K562 (cell line): ENCODE results near the gene NTN4. TPM values are rescaled to one million over a fixed set of nuclear protein-coding genes. Genes with fewer than 3 reads are reported as not detected.

Source experiments
- ATAC-seq: fragments of 200-7000 bp; cut with Tn5 transposase; 3 replicates; pipeline ENCODE4 v1.9.1; 2020; ENCODE audit warnings: moderate library complexity
- BruUV-seq: library from RNA; stranded (reverse); fragments of 400-500 nt; replicated peaks from 2 replicates; lab custom pipeline; 2021; lab: Mats Ljungman, UMichigan
- CTCF ChIA-PET: fragments of 300-600 bp; formaldehyde crosslinking; extraction: SDS; loops from one replicate; lab custom pipeline; 2021; ENCODE audit warnings: low intra/inter-chr PET ratio; lab: Yijun Ruan, JAX
- POLR2A ChIA-PET: fragments of 300-600, 350-650 bp; sonication (Branson Sonifier 250); formaldehyde crosslinking; extraction: SDS; loops from one replicate; lab custom pipeline; 2021; ENCODE audit warnings: antibody characterized with exemption, inconsistent platforms; lab: Yijun Ruan, JAX
- DNase-seq, 4 experiments: peaks; one replicate each; pipeline versions ENCODE4 v3.0.0 to v3.0.0-alpha.2; 2011 to 2018; ENCODE audit warnings: low spot score in 3 of 4, mixed read lengths in 3 of 4; ENCODE audit errors: extremely low read depth in 1 of 4
- FAIRE-seq: peaks from 2 replicates; lab custom pipeline; 2011; peaks lifted over from hg19 to GRCh38; lab: Jason Lieb, UNC
- H2AFZ ChIP-seq: 2 replicates; pipeline ENCODE4 v1.6.0; 2011; ENCODE audit warnings: low read depth, low read length, control low read depth, inconsistent platforms
- H3K27ac ChIP-seq: fragments of 200-600 bp; 3 replicates; pipeline ENCODE4 v1.8.0; 2011; ENCODE audit warnings: low read depth, mild to moderate bottlenecking, control low read depth, inconsistent platforms, low read length, moderate library complexity, mixed read lengths; ENCODE audit errors: extremely low read depth
- H3K27me3 ChIP-seq, 2 experiments: fragments of 300-600 bp in 1 of 2; 2 replicates in 1 of 2; 3 replicates in 1 of 2; pipeline versions ENCODE4 v1.6.0 to v1.8.0; 2011; ENCODE audit warnings: inconsistent platforms in 2 of 2, low read length in 2 of 2, mild to moderate bottlenecking in 1 of 2, mixed read lengths in 1 of 2, moderate library complexity in 1 of 2; ENCODE audit not compliant: control insufficient read depth in 2 of 2, insufficient read depth in 2 of 2
- H3K36me3 ChIP-seq: fragments of 300-600 bp; 3 replicates; pipeline ENCODE4 v1.8.0; 2011; ENCODE audit warnings: mild to moderate bottlenecking, low read length, inconsistent platforms; ENCODE audit not compliant: control insufficient read depth, insufficient read depth
- H3K4me1 ChIP-seq, 2 experiments: fragments of 200-600 bp in 1 of 2; replicated peaks in 1 of 2; 2 replicates in 1 of 2; 3 replicates in 1 of 2; pipeline versions ENCODE4 v1.5.1 to v1.8.0; 2011; ENCODE audit warnings: inconsistent platforms in 2 of 2, low read length in 2 of 2, mild to moderate bottlenecking in 1 of 2, mixed read lengths in 1 of 2, moderate library complexity in 1 of 2; ENCODE audit not compliant: control insufficient read depth in 2 of 2, insufficient read depth in 2 of 2
- H3K4me2 ChIP-seq: 2 replicates; pipeline ENCODE4 v1.6.1; 2011; ENCODE audit warnings: low read length, control low read depth, inconsistent platforms, mixed read lengths; ENCODE audit not compliant: insufficient read depth
- H3K4me3 ChIP-seq: fragments of 200-600 bp; sonication (generic), shearing (Covaris generic); 2 replicates; pipeline ENCODE4 v1.5.1; 2016; ENCODE audit warnings: control low read depth, inconsistent platforms
- H3K79me2 ChIP-seq: fragments of 200-600 bp; 3 replicates; pipeline ENCODE4 v1.8.0; 2011; ENCODE audit warnings: low read length, inconsistent platforms; ENCODE audit not compliant: control insufficient read depth, insufficient read depth
- H3K9ac ChIP-seq, 2 experiments: 2 replicates each; pipeline versions ENCODE4 v1.6.0 to v1.6.1; 2011; ENCODE audit warnings: low read depth in 2 of 2, low read length in 2 of 2, control low read depth in 1 of 2, inconsistent platforms in 1 of 2, mild to moderate bottlenecking in 1 of 2, mixed read lengths in 1 of 2; ENCODE audit not compliant: insufficient read depth in 1 of 2
- H3K9me1 ChIP-seq: one replicate; pipeline ENCODE4 v1.6.0; 2011; ENCODE audit warnings: inconsistent platforms, mild to moderate bottlenecking, low read length, moderate library complexity; ENCODE audit not compliant: control insufficient read depth, insufficient read depth
- H3K9me3 ChIP-seq: replicated peaks from 2 replicates; pipeline ENCODE4 v1.5.1; 2011; ENCODE audit warnings: low read depth, low read length, inconsistent platforms; ENCODE audit not compliant: control insufficient read depth, insufficient read depth
- H4K20me1 ChIP-seq: replicated peaks from 2 replicates; pipeline ENCODE4 v1.6.1; 2011; ENCODE audit warnings: low read length, inconsistent platforms, mixed read lengths; ENCODE audit not compliant: control insufficient read depth, insufficient read depth
- BCOR ChIP-seq: fragments of 450-650 bp; IDR thresholded peaks from 2 replicates; pipeline ENCODE4 v1.6.1; 2016
- CBFA2T3 ChIP-seq: fragments of 450-650 bp; IDR thresholded peaks from 2 replicates; pipeline ENCODE4 v1.6.1; 2017
- MXI1 ChIP-seq: IDR thresholded peaks from 2 replicates; pipeline ENCODE4 v1.6.1; 2011; ENCODE audit warnings: low read depth, mild to moderate bottlenecking, improper control_type of control experiment, low read length
- NBN ChIP-seq: fragments of 450-650 bp; IDR thresholded peaks from 2 replicates; pipeline ENCODE4 v1.6.1; 2016; ENCODE audit warnings: low read depth, mild to moderate bottlenecking
- NELFE ChIP-seq: IDR thresholded peaks from 2 replicates; pipeline ENCODE4 v1.6.1; 2011; ENCODE audit warnings: mild to moderate bottlenecking; ENCODE audit not compliant: insufficient read depth, insufficient read length
- NONO ChIP-seq, 2 experiments: fragments of 200-400 bp in 1 of 2; fragments of 450-650 bp in 1 of 2; formaldehyde crosslinking in 1 of 2; IDR thresholded peaks; 2 replicates each; pipeline ENCODE4 v1.6.1; 2017; ENCODE audit warnings: low read depth in 2 of 2, mild to moderate bottlenecking in 2 of 2, moderate library complexity in 2 of 2, low read length in 1 of 2
- NR2F6 ChIP-seq: fragments of 450-650 bp; formaldehyde crosslinking; IDR thresholded peaks from 2 replicates; pipeline ENCODE4 v1.4.0; 2020; ENCODE audit warnings: mild to moderate bottlenecking
- POLR2A ChIP-seq: fragments of 450-650 bp; conservative IDR thresholded peaks from 2 replicates; pipeline ENCODE4 v1.6.1; 2016
- SAP30 ChIP-seq: fragments of 200-600 bp; sonication (generic); IDR thresholded peaks from 2 replicates; pipeline ENCODE4 v1.6.1; 2012; ENCODE audit warnings: borderline replicate concordance, low read depth, mild to moderate bottlenecking, moderate library complexity, low read length, control low read depth, inconsistent platforms; ENCODE audit not compliant: insufficient read depth, poor library complexity, severe bottlenecking
- THRA ChIP-seq: fragments of 450-650 bp; IDR thresholded peaks from 2 replicates; pipeline ENCODE4 v1.6.1; 2017; ENCODE audit warnings: mild to moderate bottlenecking, moderate library complexity
- ZC3H11A ChIP-seq: IDR thresholded peaks from 2 replicates; pipeline ENCODE4 v1.6.1; 2012; ENCODE audit warnings: low read depth, low read length, improper control_type of control experiment
- ZNF175 ChIP-seq: fragments of 200-800 bp; sonication (Bioruptor generic); IDR thresholded peaks from 2 replicates; pipeline ENCODE4 v1.6.1; 2016; ENCODE audit warnings: low read depth, mild to moderate bottlenecking, missing genetic modification characterization, missing compliant biosample characterization
- ZNF197 ChIP-seq: fragments of 200-800 bp; sonication (Bioruptor generic); IDR thresholded peaks from 2 replicates; pipeline ENCODE4 v1.6.1; 2016; ENCODE audit warnings: low read depth, missing genetic modification characterization, missing compliant biosample characterization
- WGBS: fragments of 100-300 bp; shearing (Covaris generic); methylation state at CpG from one replicate; pipeline ENCODE4 v1.1.6; 2016; ENCODE audit warnings: low coverage, mixed read lengths; ENCODE audit not compliant: insufficient coverage; ENCODE audit errors: missing lambda C conversion rate; 5-methylcytosine and 5-hydroxymethylcytosine counted together
- in situ Hi-C: fragments of 300-500 bp; cut with MboI; formaldehyde crosslinking; loops from 4 replicates; pipeline ENCODE4 v1.15.0; 2018; ENCODE audit warnings: inconsistent platforms, mixed read lengths
- intact Hi-C: fragments of 100-400 bp; cut with micrococcal nuclease; formaldehyde crosslinking; loops from 2 replicates; pipeline ENCODE4 v1.14.2; 2022
- polyA plus RNA-seq, 8 experiments: library from polyadenylated mRNA; depleted of rRNA in 4 of 8; stranded (reverse) in 5 of 8; unstranded in 3 of 8; fragments of >200 nt; fragmentation: Nextera tagmentation in 2 of 8; fragmentation: Illumina TruSeq in 1 of 8; extraction: Ambion mirVana in 2 of 8; extraction: Trizol in 1 of 8; gene quantifications; 2 replicates each; pipeline versions ENCODE4 v1.2.1 to v1.2.3, GENCODE V29; 2011 to 2014; ENCODE audit warnings: inconsistent platforms in 1 of 8, missing spikeins in 1 of 8
- total RNA-seq, 7 experiments: library from RNA; depleted of rRNA in 6 of 7; stranded (reverse); fragments of >200 nt in 6 of 7; fragmentation: Illumina TruSeq in 2 of 7; extraction: Trizol in 2 of 7; gene quantifications; 2 replicates each; pipeline versions ENCODE4 v1.2.1 to v1.2.3, GENCODE V29; 2011 to 2021; ENCODE audit warnings: low replicate concordance in 1 of 7
- TF ChIP-seq, protein P1 (sequence below), 3 experiments: fragments of 200-800 bp in 1 of 3; fragments of 250-450 bp in 1 of 3; fragments of 450-650 bp in 1 of 3; sonication (Bioruptor Pico) in 1 of 3; sonication (Bioruptor generic) in 1 of 3; formaldehyde crosslinking in 1 of 3; IDR thresholded peaks; 2 replicates each; pipeline versions ENCODE4 v1.6.1 to v1.8.0; 2016 to 2022; ENCODE audit warnings: mild to moderate bottlenecking in 2 of 3, missing genetic modification characterization in 2 of 3, missing compliant biosample characterization in 1 of 3, moderate library complexity in 1 of 3
- TF ChIP-seq, protein P2 (sequence below): fragments of 250-450 bp; sonication (Bioruptor Pico); IDR thresholded peaks from 2 replicates; pipeline ENCODE4 v1.8.0; 2021; ENCODE audit warnings: moderate library complexity, mild to moderate bottlenecking, inconsistent platforms
- TF ChIP-seq, protein P3 (sequence below): fragments of 250-450 bp; sonication (Bioruptor Pico); IDR thresholded peaks from 2 replicates; pipeline ENCODE4 v1.5.0; 2020; ENCODE audit warnings: mild to moderate bottlenecking

NTN4 gene
- total and polyA plus RNA-seq, 9 of the 15 experiments (the other 6 are each of a cell fraction or from before 2014, with no cell fraction given) = 0.13 TPM; not detected in 8

- Histone ChIP-seq H3K9me3 (no peaks in the 10 kb centered on the region), H3K4me2 (no peak overlapping the region), H2AFZ (no peak overlapping the region), H3K4me3 (no peak overlapping the region), H3K36me3 (no peaks in the 10 kb centered on the region), H4K20me1 (no peaks in the 10 kb centered on the region), H3K9ac (no peak overlapping the region), H3K4me1 (no peaks in the 10 kb centered on the region; a peak in 1 of 5 replicates), H3K27ac (no peak overlapping the region), H3K27me3 (peaks cover 0 to 9% of the 10 kb centered on the region in 2 experiments; a peak in 3 of 5 replicates), H3K79me2 (no peaks in the 10 kb centered on the region), H3K9me1 (no peaks in the 10 kb centered on the region)
- intact Hi-C loops = no loop called here
- in situ Hi-C loops = no loop called here
- 0% methylated on average over 1 of the region's 1 CpG for WGBS
- DNase-seq = no peak
- no peak for TF ChIP-seq ZNF197
- TF ChIP-seq NR2F6 = no peak
- no peak for TF ChIP-seq CBFA2T3
- TF ChIP-seq, protein P1, sequence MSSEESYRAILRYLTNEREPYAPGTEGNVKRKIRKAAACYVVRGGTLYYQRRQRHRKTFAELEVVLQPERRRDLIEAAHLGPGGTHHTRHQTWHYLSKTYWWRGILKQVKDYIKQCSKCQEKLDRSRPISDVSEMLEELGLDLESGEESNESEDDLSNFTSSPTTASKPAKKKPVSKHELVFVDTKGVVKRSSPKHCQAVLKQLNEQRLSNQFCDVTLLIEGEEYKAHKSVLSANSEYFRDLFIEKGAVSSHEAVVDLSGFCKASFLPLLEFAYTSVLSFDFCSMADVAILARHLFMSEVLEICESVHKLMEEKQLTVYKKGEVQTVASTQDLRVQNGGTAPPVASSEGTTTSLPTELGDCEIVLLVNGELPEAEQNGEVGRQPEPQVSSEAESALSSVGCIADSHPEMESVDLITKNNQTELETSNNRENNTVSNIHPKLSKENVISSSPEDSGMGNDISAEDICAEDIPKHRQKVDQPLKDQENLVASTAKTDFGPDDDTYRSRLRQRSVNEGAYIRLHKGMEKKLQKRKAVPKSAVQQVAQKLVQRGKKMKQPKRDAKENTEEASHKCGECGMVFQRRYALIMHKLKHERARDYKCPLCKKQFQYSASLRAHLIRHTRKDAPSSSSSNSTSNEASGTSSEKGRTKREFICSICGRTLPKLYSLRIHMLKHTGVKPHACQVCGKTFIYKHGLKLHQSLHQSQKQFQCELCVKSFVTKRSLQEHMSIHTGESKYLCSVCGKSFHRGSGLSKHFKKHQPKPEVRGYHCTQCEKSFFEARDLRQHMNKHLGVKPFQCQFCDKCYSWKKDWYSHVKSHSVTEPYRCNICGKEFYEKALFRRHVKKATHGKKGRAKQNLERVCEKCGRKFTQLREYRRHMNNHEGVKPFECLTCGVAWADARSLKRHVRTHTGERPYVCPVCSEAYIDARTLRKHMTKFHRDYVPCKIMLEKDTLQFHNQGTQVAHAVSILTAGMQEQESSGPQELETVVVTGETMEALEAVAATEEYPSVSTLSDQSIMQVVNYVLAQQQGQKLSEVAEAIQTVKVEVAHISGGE (CRISPR knock-in tag; IDR thresholded peaks at IDR 0.05) = no peak
- TF ChIP-seq SAP30 = no peak
- no peak for TF ChIP-seq POLR2A
- TF ChIP-seq, protein P2, sequence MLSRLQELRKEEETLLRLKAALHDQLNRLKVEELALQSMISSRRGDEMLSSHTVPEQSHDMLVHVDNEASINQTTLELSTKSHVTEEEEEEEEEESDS (CRISPR knock-in tag) = no peak
- TF ChIP-seq NBN = no peak
- TF ChIP-seq NELFE = no peak
- TF ChIP-seq, protein P3, sequence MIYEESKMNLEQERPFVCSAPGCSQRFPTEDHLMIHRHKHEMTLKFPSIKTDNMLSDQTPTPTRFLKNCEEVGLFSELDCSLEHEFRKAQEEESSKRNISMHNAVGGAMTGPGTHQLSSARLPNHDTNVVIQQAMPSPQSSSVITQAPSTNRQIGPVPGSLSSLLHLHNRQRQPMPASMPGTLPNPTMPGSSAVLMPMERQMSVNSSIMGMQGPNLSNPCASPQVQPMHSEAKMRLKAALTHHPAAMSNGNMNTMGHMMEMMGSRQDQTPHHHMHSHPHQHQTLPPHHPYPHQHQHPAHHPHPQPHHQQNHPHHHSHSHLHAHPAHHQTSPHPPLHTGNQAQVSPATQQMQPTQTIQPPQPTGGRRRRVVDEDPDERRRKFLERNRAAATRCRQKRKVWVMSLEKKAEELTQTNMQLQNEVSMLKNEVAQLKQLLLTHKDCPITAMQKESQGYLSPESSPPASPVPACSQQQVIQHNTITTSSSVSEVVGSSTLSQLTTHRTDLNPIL (CRISPR knock-in tag) = no peak
- TF ChIP-seq NONO (IDR thresholded peaks at IDR 0.05; ENCODE audit: low read depth in 2 of 2, low read length in 1 of 2) = no peak
- TF ChIP-seq BCOR = no peak
- TF ChIP-seq THRA = no peak
- TF ChIP-seq MXI1 = no peak
- TF ChIP-seq ZC3H11A = no peak
- TF ChIP-seq ZNF175 = no peak
- no peak for ATAC-seq
- ChIA-PET POLR2A (no interaction called here), CTCF (no interaction called here)
- no peak for FAIRE-seq
- no TSS peak for BruUV-seq
These were observed 49.8 kb downstream of the NTN4 start for GRCh38 chr12:95740751-95741150.
